NT2/D1 (cell line): ENCODE results near the gene SART3.
"Not testable (repeated sequence)": the region's sequence is repeated elsewhere in the genome, so short reads cannot be mapped to it uniquely, and the experiment has no call there.

ENCODE experiments used
- DNase-seq: peaks from one replicate; pipeline ENCODE4 v3.0.0-alpha.2; 2011; ENCODE audit warnings: low read depth, low spot score
- H3K27me3 ChIP-seq: 2 replicates; pipeline ENCODE4 v1.6.0; 2011; ENCODE audit warnings: mild to moderate bottlenecking; ENCODE audit not compliant: insufficient read length, insufficient read depth
- H3K36me3 ChIP-seq: 2 replicates; pipeline ENCODE4 v1.6.1; 2011; ENCODE audit warnings: mild to moderate bottlenecking, low read length, mixed read lengths; ENCODE audit not compliant: insufficient read depth, insufficient read length
- H3K4me1 ChIP-seq: 2 replicates; pipeline ENCODE4 v1.5.1; 2011; ENCODE audit not compliant: insufficient read depth, insufficient read length
- H3K4me3 ChIP-seq: 2 replicates; pipeline ENCODE4 v1.5.1; 2011; ENCODE audit warnings: low read depth; ENCODE audit not compliant: insufficient read length
- H3K9ac ChIP-seq: 2 replicates; pipeline ENCODE4 v1.6.0; 2011; ENCODE audit warnings: low read depth; ENCODE audit not compliant: insufficient read length
- H3K9me3 ChIP-seq: 2 replicates; pipeline ENCODE4 v1.5.1; 2011; ENCODE audit warnings: mild to moderate bottlenecking, low read length; ENCODE audit not compliant: insufficient read depth
- SUZ12 ChIP-seq: IDR thresholded peaks from 2 replicates; pipeline ENCODE4 v1.6.1; 2011; ENCODE audit not compliant: insufficient read length, insufficient read depth; ENCODE audit errors: extremely low read depth
- YY1 ChIP-seq: IDR thresholded peaks from 2 replicates; pipeline ENCODE4 v1.6.1; 2011; ENCODE audit not compliant: insufficient read length, insufficient read depth
- ZNF274 ChIP-seq: IDR thresholded peaks from 2 replicates; pipeline ENCODE4 v1.6.1; 2011; ENCODE audit warnings: mild to moderate bottlenecking, low read depth, low read length

SART3 gene

GRCh38 chr12:108563136-108563803, 2.3 kb upstream of the SART3 start:
- peaks cover 3% of the 10 kb centered on the region for H3K4me1 ChIP-seq
- DNase-seq = peak; percentile 70
- peak overlapping the region; percentile 88 for H3K4me3 ChIP-seq
- H3K9ac ChIP-seq = peak overlapping the region; percentile 87
- no peaks in the 10 kb centered on the region for H3K9me3 ChIP-seq
- H3K36me3 ChIP-seq = peaks cover 64% of the 10 kb centered on the region
- TF ChIP-seq YY1 = no peak
- no peaks in the 10 kb centered on the region for H3K27me3 ChIP-seq

- Histone ChIP-seq H3K4me3 (peak within 1 kb of the TSS; percentile 97), H3K9ac (peak within 1 kb of the TSS; percentile 100), H3K36me3 (peaks cover 64% of the 10 kb centered on the region), H3K27me3 (no peaks in the 10 kb centered on the region), H3K9me3 (no peaks in the 10 kb centered on the region), H3K4me1 (peaks cover 5% of the 10 kb centered on the region)
- DNase-seq = peak; percentile 99
- TF ChIP-seq ZNF274 = no peak
- no peak for TF ChIP-seq SUZ12
- peak; percentile 81 for TF ChIP-seq YY1
These were observed 1.6 kb upstream of the SART3 start, which contains the start of gene ISCU for GRCh38 chr12:108562348-108563135. Gene ISCU (plus strand): TSS chr12:108562596. CDS start chr12:108562623, 27 bp downstream.

DNA sequence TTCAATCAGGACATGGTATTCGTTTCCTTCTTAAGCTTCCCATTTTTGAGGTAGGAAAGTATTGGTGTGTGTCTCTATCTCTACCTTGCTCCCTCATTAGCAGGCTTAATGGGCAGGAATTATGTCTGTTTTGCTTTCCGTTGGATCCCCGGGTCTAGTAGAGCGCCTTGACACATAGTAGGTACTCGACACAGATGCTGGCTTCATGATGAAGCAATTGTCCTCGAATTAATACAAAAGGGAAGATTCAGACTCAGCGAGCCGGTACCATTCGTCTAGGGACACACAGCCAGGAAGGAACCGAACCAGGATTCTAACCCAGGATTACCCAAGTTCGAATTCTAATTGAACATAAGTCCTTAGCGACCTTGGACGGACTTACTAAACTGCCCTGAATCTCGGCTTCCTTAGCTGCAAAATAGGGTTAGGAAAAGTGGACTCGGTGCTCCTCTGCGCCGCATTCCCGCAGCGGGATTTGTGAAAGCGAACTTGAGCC, 927 bp upstream of the SART3 start:
- Histone ChIP-seq H3K9me3 (no peaks in the 10 kb centered on the region), H3K36me3 (peaks cover 62% of the 10 kb centered on the region), H3K27me3 (no peaks in the 10 kb centered on the region), H3K4me3 (peak overlapping the region; percentile 97), H3K4me1 (peaks cover 5% of the 10 kb centered on the region), H3K9ac (peak overlapping the region; percentile 100)
- no peak for TF ChIP-seq SUZ12
- TF ChIP-seq ZNF274 = no peak
- TF ChIP-seq YY1 = no peak
- DNase-seq = no peak

DNA sequence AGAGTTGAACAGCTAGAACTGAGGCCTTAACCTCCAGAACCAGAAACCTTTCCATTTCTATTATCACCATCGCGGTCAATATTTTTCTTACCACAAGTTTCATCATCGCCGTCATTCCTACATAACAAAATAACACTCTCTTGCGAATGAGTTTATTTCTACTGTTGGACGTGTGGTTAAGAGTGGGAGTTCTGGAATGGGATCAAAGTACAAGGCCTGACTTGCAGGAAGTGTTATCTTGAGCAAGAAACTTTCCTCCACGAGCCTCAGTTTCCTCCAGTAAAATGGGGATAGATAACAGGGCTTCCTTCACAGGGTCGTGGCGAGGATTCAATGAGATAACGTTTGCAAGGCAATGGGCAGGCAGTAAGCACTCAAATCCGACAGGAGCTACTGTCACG, 652 bp downstream of the SART3 start:
- no peaks in the 10 kb centered on the region for H3K9me3 ChIP-seq
- peaks cover 58% of the 10 kb centered on the region for H3K36me3 ChIP-seq
- TF ChIP-seq YY1 = no peak
- no peak for TF ChIP-seq ZNF274
- no peak for TF ChIP-seq SUZ12
- peak overlapping the region; percentile 97 for H3K4me3 ChIP-seq
- H3K27me3 ChIP-seq = no peaks in the 10 kb centered on the region
- peak overlapping the region; percentile 100 for H3K9ac ChIP-seq
- H3K4me1 ChIP-seq = peaks cover 5% of the 10 kb centered on the region
- no peak for DNase-seq

GRCh38 chr12:108559748-108560147, 1.2 kb downstream of the SART3 start:
- Histone ChIP-seq H3K27me3 (no peaks in the 10 kb centered on the region), H3K9me3 (no peaks in the 10 kb centered on the region), H3K4me3 (peak overlapping the region; percentile 97), H3K36me3 (peaks cover 57% of the 10 kb centered on the region), H3K9ac (peak overlapping the region; percentile 100), H3K4me1 (peaks cover 5% of the 10 kb centered on the region)
- TF ChIP-seq ZNF274 = no peak
- no peak for TF ChIP-seq SUZ12
- TF ChIP-seq YY1 = no peak
- no peak for DNase-seq

GRCh38 chr12:108559007-108559655, 1.8 kb downstream of the SART3 start:
- Histone ChIP-seq H3K36me3 (peaks cover 53% of the 10 kb centered on the region), H3K9me3 (no peaks in the 10 kb centered on the region), H3K27me3 (no peaks in the 10 kb centered on the region), H3K9ac (no peak overlapping the region), H3K4me1 (peaks cover 5% of the 10 kb centered on the region), H3K4me3 (no peak overlapping the region)
- DNase-seq = no peak
- TF ChIP-seq SUZ12 = no peak
- TF ChIP-seq YY1 = no peak
- no peak for TF ChIP-seq ZNF274

DNA sequence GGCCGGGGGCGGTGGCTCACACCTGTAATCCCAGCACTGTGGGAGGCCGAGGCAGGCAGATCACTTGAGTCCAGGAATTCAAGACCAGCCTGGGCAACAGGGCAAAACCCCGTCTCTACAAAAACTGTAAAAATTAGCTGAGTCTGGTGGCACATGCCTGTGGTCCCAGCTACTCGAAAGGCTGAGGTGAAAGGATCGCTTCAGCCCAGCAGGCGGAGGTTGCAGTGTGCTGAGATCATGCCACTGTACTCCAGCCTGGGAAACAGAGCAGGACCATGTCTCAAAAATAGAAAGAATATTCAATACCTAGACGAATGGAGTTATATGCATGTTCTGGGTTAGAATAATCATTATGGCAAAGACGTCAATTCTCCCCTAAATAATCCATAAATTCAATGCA, 5.6 kb downstream of the SART3 start:
- not testable (repeated sequence) for DNase-seq, H3K27me3 ChIP-seq, H3K9ac ChIP-seq, H3K4me1 ChIP-seq, H3K4me3 ChIP-seq, H3K9me3 ChIP-seq
- H3K36me3 ChIP-seq = peaks cover 54% of the 10 kb centered on the region
